Panc1 (cell line): ENCODE measurements around the gene TMEM61. TPM values are rescaled to one million over a fixed set of nuclear protein-coding genes. Genes with fewer than 3 reads are reported as not detected.

ENCODE experiments used
- ATAC-seq: fragments of 200-7000 bp; cut with Tn5 transposase; 2 replicates; pipeline ENCODE4 v1.9.1; 2020; ENCODE audit warnings: mild to moderate bottlenecking, moderate library complexity
- BruUV-seq: library from RNA; stranded (reverse); fragments of 400-500 nt; replicated peaks from 2 replicates; lab custom pipeline; 2021; lab: Mats Ljungman, UMichigan
- CTCF ChIA-PET: fragments of 300-600 bp; sonication (Branson Sonifier 250); formaldehyde crosslinking; loops from one replicate; lab custom pipeline; 2022; ENCODE audit warnings: antibody characterized with exemption; lab: Charles Lee
- POLR2A ChIA-PET: fragments of 300-600 bp; sonication (Branson Sonifier 250); formaldehyde crosslinking; loops from one replicate; lab custom pipeline; 2022; ENCODE audit warnings: antibody characterized with exemption; lab: Charles Lee
- DNase-seq: peaks from one replicate; pipeline ENCODE4 v3.0.0-alpha.2; 2010; ENCODE audit warnings: low read depth, low spot score
- H3K27ac ChIP-seq: 2 replicates; pipeline ENCODE4 v1.5.1; 2011; ENCODE audit warnings: mild to moderate bottlenecking, low read length, inconsistent platforms
- H3K27me3 ChIP-seq: fragments of 200-500 bp; sonication (Bioruptor generic); 2 replicates; pipeline ENCODE4 v1.6.0; 2014; ENCODE audit warnings: low read length, inconsistent platforms; ENCODE audit not compliant: control insufficient read depth, insufficient read depth
- H3K36me3 ChIP-seq: fragments of 200-500 bp; sonication (Bioruptor generic); 2 replicates; pipeline ENCODE4 v1.5.1; 2014; ENCODE audit warnings: inconsistent platforms, mild to moderate bottlenecking, low read length, moderate library complexity; ENCODE audit not compliant: control insufficient read depth, insufficient read depth
- H3K4me1 ChIP-seq: 2 replicates; pipeline ENCODE4 v1.5.1; 2011; ENCODE audit warnings: inconsistent platforms, mild to moderate bottlenecking, low read length, moderate library complexity; ENCODE audit not compliant: control insufficient read depth, insufficient read depth
- H3K4me3 ChIP-seq, 2 experiments: 2 replicates each; pipeline ENCODE4 v1.5.1; 2011 to 2012; ENCODE audit warnings: low read depth in 2 of 2, low read length in 2 of 2, mild to moderate bottlenecking in 2 of 2, inconsistent platforms in 1 of 2, moderate library complexity in 1 of 2
- H3K9me3 ChIP-seq: fragments of 200-500 bp; sonication (Bioruptor generic); 2 replicates; pipeline ENCODE4 v1.5.1; 2014; ENCODE audit warnings: low read depth, mild to moderate bottlenecking, inconsistent platforms, low read length, moderate library complexity; ENCODE audit not compliant: control insufficient read depth, insufficient read depth
- CTCF ChIP-seq: fragments of 450-650 bp; IDR thresholded peaks from 2 replicates; pipeline ENCODE4 v1.5.1; 2017; ENCODE audit warnings: mild to moderate bottlenecking
- POLR2AphosphoS5 ChIP-seq: IDR thresholded peaks from 2 replicates; pipeline ENCODE4 v1.6.1; 2012; ENCODE audit warnings: mild to moderate bottlenecking, low read depth, low read length, moderate library complexity
- REST ChIP-seq, 2 experiments: IDR thresholded peaks; 2 replicates each; pipeline ENCODE4 v1.6.1; 2011 to 2012; ENCODE audit warnings: low read depth in 2 of 2, control low read depth in 1 of 2, low read length in 1 of 2, mild to moderate bottlenecking in 1 of 2, moderate library complexity in 1 of 2; ENCODE audit not compliant: insufficient read depth in 1 of 2
- SIN3A ChIP-seq: IDR thresholded peaks from 2 replicates; pipeline ENCODE4 v1.6.1; 2012; ENCODE audit warnings: low read depth, mild to moderate bottlenecking, low read length, moderate library complexity, borderline replicate concordance; ENCODE audit not compliant: insufficient read depth
- TCF7L2 ChIP-seq: IDR thresholded peaks from 2 replicates; pipeline ENCODE4 v1.6.1; 2011; ENCODE audit warnings: mild to moderate bottlenecking, low read depth, low read length, inconsistent platforms
- in situ Hi-C: cut with HindIII; loops from 2 replicates; pipeline ENCODE4 v1.10.0; 2016; ENCODE audit warnings: low sequenced_read_pairs, low pct_unique_long_range_greater_than_20kb
- intact Hi-C: fragments of 100-400 bp; cut with micrococcal nuclease; formaldehyde crosslinking; loops from one replicate; pipeline ENCODE4 v1.10.0; 2022; ENCODE audit not compliant: unreplicated experiment
- total RNA-seq: library from RNA; stranded (reverse); gene quantifications from one replicate; pipeline ENCODE4 v1.2.1, GENCODE V29; 2021; ENCODE audit not compliant: unreplicated experiment

Gene TMEM61
- total RNA-seq, 1 experiment from 2014 or later = not detected

GRCh38 chr1:54940042-54940441, 40.4 kb upstream of the TMEM61 start:
- Histone ChIP-seq H3K27ac (no peak overlapping the region), H3K36me3 (no peaks in the 10 kb centered on the region), H3K4me1 (no peaks in the 10 kb centered on the region), H3K4me3 (no peak overlapping the region), H3K27me3 (no peaks in the 10 kb centered on the region; the same call in 1 of the 2 replicates), H3K9me3 (no peaks in the 10 kb centered on the region)
- BruUV-seq = no TSS peak
- no peak for DNase-seq
- no peak for TF ChIP-seq TCF7L2
- no peak for TF ChIP-seq REST (IDR thresholded peaks at IDR 0.05; ENCODE audit: insufficient read depth in 1 of 2, low read depth in 2 of 2, low read length in 1 of 2)
- no peak for TF ChIP-seq CTCF
- no peak for TF ChIP-seq POLR2AphosphoS5
- no peak for TF ChIP-seq SIN3A
- ChIA-PET POLR2A (no interaction called here), CTCF (interaction anchor here (0.7 to 1.2 kb wide), 2 partner anchors 82 to 370 kb away, joined by 3 to 6 read pairs; no protein-coding TSS in a partner anchor)
- in situ Hi-C loops = no loop called here
- ATAC-seq = no peak
- intact Hi-C loops = no loop called here

- H3K4me3 ChIP-seq = no peak overlapping the region
- H3K27ac ChIP-seq = no peak overlapping the region
- ATAC-seq (no peak), DNase-seq (no peak)
- intact Hi-C loops (no loop called here), in situ Hi-C loops (no loop called here)
- TF ChIP-seq REST (IDR thresholded peaks at IDR 0.05; ENCODE audit: insufficient read depth in 1 of 2, low read depth in 2 of 2, low read length in 1 of 2) (no peak), SIN3A (no peak), CTCF (no peak), POLR2AphosphoS5 (no peak), TCF7L2 (no peak)
- BruUV-seq = no TSS peak
- CTCF ChIA-PET = interaction anchor here (1.4 kb wide), 1 partner anchor 79 kb away, joined by 3 read pairs; no protein-coding TSS in a partner anchor
- H3K9me3 ChIP-seq = no peaks in the 10 kb centered on the region
- no peaks in the 10 kb centered on the region for H3K36me3 ChIP-seq
- no peaks in the 10 kb centered on the region; the same call in 1 of the 2 replicates for H3K27me3 ChIP-seq
- no peaks in the 10 kb centered on the region for H3K4me1 ChIP-seq
- POLR2A ChIA-PET = no interaction called here
Measured at GRCh38 chr1:54942976-54943375, 37.5 kb upstream of the TMEM61 start.
